Thyroid gland (tissue), 4 donors: ENCODE results near the gene MVB12B.

Experiments used
- POLR2A ChIP-seq, 2 donors: fragments of 450-650 bp; IDR thresholded peaks; one replicate each; pipeline ENCODE4 v1.6.1; 2017; ENCODE audit warnings: antibody characterized with exemption in 2 of 2, mild to moderate bottlenecking in 2 of 2, moderate library complexity in 1 of 2
- TF ChIP-seq, protein P1 (sequence below), 6 experiments: fragments of 200-600 bp in 3 of 6; fragments of 450-650 bp in 3 of 6; sonication (generic) in 3 of 6; IDR thresholded peaks; one replicate each; pipeline ENCODE4 v1.5.1; 2016 to 2019; ENCODE audit warnings: antibody characterized with exemption in 6 of 6, mild to moderate bottlenecking in 2 of 6, inconsistent platforms in 1 of 6, moderate library complexity in 1 of 6

DNA sequence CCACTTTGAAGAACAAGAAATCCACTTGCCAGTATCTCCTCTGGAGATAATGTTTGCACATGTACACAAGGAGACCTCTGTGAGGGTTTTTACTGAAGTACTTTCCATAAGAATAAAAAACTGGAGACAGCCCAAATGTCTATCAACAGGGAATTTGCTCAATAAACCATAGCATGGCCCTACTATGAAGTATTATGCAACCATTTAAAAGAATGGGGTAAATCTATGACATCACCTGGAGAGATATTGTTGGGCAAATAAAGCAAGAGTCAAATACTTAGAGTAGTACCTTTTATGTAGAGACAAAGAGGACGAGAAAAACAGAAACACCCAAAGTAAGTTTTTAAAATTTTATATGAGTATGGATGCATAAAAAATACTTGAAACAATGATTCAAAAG, 23.9 kb upstream of the MVB12B start:
- TF ChIP-seq, protein P1, sequence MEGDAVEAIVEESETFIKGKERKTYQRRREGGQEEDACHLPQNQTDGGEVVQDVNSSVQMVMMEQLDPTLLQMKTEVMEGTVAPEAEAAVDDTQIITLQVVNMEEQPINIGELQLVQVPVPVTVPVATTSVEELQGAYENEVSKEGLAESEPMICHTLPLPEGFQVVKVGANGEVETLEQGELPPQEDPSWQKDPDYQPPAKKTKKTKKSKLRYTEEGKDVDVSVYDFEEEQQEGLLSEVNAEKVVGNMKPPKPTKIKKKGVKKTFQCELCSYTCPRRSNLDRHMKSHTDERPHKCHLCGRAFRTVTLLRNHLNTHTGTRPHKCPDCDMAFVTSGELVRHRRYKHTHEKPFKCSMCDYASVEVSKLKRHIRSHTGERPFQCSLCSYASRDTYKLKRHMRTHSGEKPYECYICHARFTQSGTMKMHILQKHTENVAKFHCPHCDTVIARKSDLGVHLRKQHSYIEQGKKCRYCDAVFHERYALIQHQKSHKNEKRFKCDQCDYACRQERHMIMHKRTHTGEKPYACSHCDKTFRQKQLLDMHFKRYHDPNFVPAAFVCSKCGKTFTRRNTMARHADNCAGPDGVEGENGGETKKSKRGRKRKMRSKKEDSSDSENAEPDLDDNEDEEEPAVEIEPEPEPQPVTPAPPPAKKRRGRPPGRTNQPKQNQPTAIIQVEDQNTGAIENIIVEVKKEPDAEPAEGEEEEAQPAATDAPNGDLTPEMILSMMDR (IDR thresholded peaks at IDR 0.05) = no peak
- no peak for TF ChIP-seq POLR2A (IDR thresholded peaks at IDR 0.05)
